DND-41 (cell line): Measurements from ENCODE around the gene NANOG.
"Not testable (repeated sequence)": the region's sequence is repeated elsewhere in the genome, so short reads cannot be mapped to it uniquely, and the experiment has no call there.

ENCODE experiments used
- EZH2 ChIP-seq: IDR thresholded peaks from 3 replicates; pipeline ENCODE4 v1.6.1; 2012; ENCODE audit warnings: borderline replicate concordance, low read depth, mild to moderate bottlenecking, moderate library complexity, low read length, inconsistent platforms; ENCODE audit not compliant: severe bottlenecking
- TF ChIP-seq, protein P1 (sequence below): IDR thresholded peaks from 2 replicates; pipeline ENCODE4 v1.5.1; 2012; ENCODE audit warnings: borderline replicate concordance, low read length, moderate library complexity, mild to moderate bottlenecking; ENCODE audit not compliant: poor library complexity, severe bottlenecking; ENCODE audit errors: extremely low read depth

DNA sequence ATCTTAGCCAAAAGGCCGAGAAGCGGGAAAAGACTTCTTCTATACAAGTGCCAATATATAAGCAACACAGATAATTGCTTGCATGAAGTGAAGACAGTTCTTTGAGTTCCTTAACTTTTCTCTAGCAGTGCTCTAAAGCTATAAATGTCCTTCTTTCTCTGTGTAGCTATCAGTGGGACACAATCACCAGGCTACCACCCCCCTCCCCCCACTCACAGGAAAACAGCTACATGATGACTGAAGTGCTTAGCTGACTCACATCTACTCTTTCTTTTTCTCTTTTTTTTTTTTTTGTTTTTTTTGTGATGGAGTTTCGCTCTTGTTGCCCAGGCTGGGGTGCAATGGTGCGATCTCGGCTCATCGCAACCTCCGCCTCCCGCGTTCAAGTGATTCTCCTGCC, 53.2 kb downstream of the NANOG start:
- TF ChIP-seq, protein P1, sequence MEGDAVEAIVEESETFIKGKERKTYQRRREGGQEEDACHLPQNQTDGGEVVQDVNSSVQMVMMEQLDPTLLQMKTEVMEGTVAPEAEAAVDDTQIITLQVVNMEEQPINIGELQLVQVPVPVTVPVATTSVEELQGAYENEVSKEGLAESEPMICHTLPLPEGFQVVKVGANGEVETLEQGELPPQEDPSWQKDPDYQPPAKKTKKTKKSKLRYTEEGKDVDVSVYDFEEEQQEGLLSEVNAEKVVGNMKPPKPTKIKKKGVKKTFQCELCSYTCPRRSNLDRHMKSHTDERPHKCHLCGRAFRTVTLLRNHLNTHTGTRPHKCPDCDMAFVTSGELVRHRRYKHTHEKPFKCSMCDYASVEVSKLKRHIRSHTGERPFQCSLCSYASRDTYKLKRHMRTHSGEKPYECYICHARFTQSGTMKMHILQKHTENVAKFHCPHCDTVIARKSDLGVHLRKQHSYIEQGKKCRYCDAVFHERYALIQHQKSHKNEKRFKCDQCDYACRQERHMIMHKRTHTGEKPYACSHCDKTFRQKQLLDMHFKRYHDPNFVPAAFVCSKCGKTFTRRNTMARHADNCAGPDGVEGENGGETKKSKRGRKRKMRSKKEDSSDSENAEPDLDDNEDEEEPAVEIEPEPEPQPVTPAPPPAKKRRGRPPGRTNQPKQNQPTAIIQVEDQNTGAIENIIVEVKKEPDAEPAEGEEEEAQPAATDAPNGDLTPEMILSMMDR: not testable (repeated sequence)
- not testable (repeated sequence) for TF ChIP-seq EZH2
